NCI-H69 (cell line): ENCODE measurements around the gene LDLRAD4.

Source experiments
- DNase-seq: peaks from one replicate; lab custom pipeline; 2025; lab: John Stamatoyannopoulos, UW

LDLRAD4 gene

DNA sequence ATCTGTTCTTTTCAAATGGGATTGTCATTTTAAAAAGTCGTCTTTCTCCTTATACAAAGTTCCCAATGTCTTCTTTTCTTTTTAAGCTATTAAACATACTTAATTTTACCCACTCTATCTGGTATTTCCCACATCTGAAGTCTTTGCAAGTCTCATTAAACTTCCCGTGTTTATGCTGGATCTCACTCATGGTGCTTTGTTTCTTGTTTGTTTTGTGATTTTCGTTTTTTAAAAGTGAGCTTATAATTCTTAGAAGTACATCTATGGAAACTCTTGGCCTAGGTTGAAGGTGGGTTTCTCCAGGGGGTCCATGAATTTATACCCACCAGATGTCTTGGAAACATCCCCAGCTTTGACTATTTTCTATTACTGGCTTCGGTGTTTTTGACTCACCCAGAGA lies 299.8 kb downstream of the LDLRAD4 start:
- no peak for DNase-seq

DNA sequence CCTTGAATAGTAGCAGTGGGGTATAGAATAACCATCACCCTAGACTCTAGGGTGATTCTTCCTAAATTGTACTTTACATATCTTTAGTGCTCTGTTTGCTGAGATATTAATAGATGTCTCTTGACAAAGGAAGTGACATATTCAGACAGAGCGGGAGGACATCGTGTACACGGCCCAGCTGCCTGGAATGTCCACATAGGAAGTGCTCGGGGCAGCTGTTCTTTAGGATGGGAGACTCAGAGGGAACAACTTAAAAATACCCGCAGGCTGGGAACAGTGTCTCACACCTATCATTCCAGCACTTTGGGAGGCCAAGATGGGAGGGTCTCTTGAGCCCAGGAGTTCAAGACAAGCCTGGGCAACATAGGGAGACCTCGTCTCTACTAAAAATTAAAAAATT lies 301.7 kb downstream of the LDLRAD4 start:
- no peak for DNase-seq

DNA sequence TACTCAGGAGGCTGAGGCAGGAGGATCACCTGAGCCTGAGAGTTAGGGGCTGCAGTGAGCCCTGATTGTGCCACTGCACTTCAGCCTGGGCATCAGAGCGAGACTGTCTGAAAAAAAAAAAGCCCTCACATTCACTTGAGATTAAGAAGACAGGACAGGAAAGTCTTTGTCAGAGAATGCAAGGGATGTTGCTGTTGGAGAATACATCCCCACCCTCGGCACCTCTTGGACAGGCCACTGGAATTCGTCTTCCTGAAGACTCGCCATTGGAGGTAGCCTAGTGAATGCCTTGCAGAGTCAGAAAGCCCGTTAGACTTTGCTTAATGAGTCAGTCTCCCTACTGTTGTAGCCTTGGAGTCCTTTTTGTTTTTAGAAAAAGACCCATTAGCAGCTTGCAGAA lies 302.2 kb downstream of the LDLRAD4 start:
- no peak for DNase-seq

DNA sequence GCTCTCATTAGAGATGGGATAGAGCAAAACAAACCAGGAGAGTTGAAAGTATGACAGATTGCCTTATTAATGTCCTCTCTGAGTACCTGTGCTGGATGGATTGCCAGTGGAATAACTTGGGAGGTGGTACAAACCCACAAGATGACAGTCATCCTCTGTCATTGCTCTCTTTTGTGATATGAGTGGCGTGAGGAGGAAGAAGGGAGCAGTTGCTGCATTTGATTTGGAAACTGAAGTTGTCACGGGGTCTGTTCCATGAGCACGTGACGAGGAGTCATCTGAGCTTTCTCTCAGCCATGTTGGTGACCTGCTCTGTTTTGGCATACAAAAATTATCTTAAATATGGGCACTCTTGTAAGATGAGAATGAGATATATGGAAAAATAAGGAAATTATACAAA lies 302.9 kb downstream of the LDLRAD4 start:
- no peak for DNase-seq

- no peak for DNase-seq
These were observed 303.7 kb downstream of the LDLRAD4 start for GRCh38 chr18:13522256-13522655.

DNA sequence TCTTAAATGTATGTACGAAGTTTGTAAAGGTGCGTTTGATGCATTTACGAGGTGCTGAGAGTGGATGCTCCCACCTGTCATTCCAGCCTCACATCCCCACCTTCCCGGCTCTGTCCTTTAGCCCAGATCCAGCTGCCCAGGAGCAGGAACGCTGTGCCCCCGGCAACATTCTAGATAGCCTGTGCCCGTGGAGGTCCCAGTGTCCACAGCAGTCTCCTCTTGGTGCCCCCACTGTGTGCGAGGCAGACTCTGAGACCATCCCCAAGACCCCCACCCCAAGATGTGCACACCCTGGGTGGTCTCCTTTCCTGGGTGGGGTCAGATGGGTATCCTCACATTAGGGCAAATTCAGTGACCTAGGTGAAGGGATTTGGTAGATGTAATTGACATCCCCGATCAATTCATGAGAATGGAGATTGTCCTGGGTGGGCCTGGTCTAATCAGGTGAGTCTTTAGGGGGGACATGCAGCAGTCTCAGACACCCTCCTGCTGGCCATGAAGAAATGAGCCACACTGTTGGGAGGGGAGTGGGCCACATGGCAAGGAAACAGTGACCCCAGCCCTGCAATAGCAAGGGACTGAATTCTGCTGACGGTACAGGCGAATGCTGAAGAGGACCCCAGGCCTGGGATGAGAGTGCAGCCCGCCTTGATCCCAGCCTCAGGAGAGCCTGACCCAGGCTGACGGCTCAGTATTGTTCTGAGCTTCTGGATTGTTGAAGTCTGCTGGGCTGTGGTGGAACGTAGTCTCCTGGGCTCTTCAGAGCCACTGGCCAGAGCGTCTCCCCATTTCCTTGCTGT lies 304.5 kb downstream of the LDLRAD4 start:
- no peak for DNase-seq

DNA sequence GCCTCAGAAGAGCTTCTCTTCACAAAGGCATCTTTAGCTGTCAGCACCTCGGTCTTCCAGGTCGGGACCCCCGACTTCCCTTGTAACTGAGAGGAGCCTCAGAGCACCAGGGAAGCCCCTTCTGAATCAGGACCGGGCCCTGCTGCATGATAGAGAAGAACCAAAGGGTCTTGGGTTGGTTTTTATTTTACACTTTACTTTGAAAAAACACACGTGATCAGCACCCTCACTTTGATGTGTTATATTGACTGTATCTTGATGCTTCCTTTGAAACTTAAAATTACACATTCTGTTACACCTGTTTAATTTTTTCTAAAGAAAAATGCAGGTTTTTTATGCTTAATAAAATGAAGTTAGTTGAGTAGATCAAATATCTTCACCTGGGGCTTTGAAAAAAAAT lies 305.5 kb downstream of the LDLRAD4 start:
- DNase-seq, result no peak

- no peak for DNase-seq
These were observed 306.3 kb downstream of the LDLRAD4 start for GRCh38 chr18:13524811-13525210.

DNA sequence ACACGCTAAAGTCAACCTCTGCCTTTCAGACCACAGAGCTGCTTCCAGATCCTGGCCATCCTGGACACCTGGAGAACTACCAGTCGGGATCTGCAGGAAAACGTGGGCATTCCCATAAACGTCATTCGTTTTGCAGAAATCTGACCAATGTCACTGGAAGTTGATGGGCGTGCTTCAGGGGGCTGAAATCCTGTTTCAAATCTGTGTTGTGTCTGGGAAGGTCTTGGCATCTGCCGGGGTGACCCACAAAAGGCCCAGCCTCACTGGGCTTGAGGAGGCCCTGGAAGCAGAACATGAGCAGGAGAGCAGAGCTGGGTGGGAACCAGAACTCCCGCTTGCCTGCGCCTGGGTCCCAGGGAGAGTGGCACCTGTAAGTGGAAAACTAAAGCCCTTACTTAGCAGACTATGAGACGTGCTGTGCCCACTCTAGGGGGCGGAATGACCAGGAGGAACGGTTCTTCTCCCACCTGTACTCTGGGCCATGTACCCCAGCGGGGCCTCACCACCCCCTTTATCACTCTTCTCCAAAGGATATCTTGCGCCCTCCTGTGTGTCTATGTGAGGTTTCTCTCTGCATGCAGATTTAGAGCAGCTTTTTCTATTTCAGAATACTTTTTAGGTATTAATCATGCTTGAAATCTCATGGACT lies 306.9 kb downstream of the LDLRAD4 start:
- peak; percentile 27 for DNase-seq

DNA sequence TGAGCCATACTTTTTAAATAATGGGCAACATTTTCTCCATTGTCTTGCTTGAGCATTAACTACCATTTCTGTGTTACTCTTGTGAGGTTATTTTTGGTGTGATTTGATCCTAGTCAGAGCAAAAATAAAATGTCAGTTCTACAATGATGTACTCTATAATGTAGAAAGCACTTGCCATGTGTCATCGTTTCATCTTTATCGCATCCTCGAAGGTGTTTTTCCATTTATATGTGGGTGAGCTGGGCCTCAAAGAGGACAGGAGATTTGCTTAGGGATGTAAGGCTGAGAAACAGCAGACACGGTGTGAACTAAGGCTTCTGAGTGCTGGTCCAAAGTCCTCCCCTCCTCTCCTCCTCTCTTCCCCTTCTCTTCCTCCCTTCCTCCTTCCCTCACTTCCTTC lies 308.0 kb downstream of the LDLRAD4 start:
- DNase-seq, result no peak

GRCh38 chr18:13527256-13527655 lies 308.7 kb downstream of the LDLRAD4 start:
- no peak for DNase-seq

GRCh38 chr18:13527730-13528129 lies 309.2 kb downstream of the LDLRAD4 start:
- no peak for DNase-seq

DNA sequence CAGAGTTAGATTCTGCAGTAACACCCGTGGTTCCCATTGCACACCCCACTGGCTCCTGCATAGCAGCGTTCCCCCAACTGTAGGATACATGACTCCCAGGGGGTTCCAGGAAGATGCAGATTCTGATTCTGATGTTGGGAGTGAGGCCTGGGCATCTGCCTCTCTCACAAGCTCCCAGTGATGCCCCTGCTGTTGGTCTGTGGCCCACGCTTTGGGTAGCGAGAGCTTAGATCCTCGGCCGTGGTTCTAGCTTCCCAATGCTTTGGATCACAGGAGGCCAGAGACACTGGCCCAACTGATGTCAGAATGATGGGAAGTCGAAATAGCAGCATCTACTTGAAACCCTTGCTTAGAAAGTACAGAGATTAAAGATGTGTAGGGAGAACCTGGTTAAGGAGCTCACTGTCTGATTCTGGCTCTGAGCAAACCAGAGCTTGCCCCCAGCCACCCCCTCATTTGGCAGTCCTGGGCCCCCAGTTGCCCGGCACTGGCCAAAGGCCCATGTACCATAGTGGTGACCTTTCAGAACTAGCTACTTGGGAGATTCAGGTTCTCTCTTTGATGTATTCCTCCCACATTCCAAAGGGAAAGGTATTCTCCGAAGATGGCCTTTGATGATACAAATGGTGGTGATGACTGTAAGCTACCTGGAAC lies 310.3 kb downstream of the LDLRAD4 start:
- no peak for DNase-seq

DNA sequence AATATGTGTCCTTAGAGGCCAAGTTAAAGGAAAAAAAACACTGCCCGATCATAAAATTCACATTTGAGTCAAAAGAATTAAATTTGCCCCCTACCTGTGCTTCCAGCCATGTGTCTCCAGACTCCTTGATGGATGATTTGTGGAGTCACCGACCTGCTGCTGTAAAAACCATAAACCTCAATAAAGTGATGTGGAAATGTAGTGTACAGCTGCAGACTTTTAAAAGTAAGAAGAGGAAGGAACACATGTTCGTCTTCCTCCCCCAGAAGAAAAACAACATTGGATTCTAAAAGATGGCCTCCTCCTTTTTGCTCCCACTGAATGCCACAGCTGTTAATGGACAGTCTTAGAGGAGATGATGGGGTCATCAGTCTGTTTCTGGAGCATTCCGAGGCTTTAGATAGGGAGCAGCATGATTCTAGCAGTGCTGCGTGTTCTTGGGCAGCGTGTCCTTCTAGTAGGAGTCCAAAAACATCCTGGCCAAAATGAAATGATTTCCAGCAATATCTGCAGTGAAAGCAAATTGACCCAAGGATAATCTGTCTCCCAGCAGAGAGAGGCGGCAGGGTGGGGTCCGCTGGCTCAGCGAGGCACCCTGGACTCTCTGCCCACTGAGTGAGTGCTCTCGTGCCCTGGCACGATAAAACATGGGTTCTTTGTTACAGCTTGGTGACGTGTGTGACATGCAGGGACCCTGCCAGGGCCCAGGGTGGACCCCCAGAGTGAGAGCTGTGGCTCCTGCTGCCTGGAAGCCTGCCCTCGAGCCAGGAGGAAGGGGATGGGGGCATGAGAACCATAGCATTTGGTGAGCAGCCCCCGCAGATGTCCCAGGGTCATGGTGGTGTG lies 311.7 kb downstream of the LDLRAD4 start:
- no peak for DNase-seq

DNA sequence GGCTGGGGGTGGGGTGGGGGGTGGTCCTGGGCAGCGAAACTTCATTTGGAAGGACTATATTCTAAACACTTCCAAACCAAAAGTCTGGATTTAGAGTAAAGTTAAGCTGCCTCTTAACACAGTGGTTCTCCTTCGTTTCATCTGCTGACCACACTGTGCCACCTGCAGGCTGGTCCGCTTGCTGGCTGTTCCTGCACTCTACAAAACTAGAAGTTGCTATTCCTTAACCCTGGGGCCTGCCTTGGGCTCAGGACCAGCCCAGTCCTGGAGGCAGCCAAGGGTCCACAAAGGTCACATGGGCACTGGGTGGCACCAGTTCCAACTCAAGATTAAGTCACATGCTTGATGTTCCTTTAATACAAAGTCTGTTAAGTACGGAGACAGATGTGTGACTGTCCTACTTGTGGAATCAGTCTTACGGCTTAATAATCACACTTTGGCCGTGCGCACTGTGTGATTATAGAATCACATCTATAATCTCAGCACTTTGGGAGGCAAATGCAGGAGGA lies 312.4 kb downstream of the LDLRAD4 start:
- peak; percentile 40 for DNase-seq

DNA sequence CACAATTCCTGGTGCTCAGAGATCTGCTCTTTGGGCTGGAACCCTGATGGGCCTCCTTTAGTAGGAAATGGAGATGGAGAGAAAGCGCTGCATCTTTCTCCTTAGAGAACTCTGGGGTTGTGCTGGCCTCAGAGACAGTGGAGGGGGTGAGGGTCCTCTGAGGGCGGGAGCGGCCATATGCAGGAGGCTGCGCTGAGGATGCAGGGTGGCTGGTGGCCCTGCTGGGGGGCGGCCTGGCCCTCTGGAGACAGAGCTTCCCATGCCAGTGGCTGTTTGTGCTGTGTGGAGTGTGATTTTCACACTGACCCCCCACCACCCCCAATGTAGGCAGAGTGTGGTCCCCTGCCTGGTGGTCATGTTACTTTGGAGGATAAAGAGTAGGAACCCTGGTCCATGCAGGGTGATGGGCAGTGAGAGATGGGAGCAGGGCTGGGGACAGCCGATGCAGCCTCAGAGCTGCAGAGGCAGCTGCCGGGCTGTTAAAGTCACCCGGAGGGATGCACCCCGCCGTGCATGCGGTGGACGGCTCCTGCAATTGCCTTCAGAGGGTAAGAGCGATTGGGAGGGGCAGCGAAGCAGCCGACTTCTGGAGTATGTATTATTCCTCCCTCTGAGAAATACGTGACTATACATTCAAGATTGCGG lies 313.2 kb downstream of the LDLRAD4 start:
- no peak for DNase-seq

DNA sequence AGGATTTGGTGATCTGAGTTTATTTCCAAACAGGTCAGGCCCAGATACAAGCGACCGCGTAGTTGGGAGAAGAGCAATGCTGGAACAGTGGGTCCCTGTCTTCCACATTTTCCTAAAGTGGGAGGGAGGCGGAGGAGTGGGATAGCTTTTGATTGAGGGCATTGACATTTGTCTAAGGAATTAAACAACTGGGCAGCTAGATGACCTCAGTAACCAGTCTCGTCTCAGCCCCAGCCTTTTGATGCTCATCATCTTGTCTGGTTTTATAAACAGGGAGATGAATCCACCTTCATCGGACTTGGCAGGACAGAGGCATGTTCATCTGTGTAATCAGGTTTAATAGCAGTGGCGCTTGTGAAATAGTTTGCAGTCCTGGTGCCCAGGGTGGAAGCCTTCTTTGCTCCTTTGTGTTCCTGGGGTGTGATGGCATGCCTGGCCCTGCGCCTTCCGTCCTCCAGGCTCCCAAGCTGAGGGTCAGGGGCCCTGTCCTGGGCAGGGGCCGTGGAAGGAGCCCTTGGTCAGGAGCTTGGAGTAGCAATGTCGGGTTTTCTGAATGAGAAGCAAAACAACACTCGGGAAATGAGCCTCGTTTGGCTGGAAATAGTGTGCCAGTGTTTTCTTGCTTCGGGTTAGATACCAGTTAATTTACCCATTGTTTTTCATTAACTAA lies 314.0 kb downstream of the LDLRAD4 start:
- no peak for DNase-seq

- DNase-seq, result no peak
These were observed 316.1 kb downstream of the LDLRAD4 start for GRCh38 chr18:13534631-13535030.

- no peak for DNase-seq
These were observed 318.0 kb downstream of the LDLRAD4 start for GRCh38 chr18:13536578-13536977.

DNA sequence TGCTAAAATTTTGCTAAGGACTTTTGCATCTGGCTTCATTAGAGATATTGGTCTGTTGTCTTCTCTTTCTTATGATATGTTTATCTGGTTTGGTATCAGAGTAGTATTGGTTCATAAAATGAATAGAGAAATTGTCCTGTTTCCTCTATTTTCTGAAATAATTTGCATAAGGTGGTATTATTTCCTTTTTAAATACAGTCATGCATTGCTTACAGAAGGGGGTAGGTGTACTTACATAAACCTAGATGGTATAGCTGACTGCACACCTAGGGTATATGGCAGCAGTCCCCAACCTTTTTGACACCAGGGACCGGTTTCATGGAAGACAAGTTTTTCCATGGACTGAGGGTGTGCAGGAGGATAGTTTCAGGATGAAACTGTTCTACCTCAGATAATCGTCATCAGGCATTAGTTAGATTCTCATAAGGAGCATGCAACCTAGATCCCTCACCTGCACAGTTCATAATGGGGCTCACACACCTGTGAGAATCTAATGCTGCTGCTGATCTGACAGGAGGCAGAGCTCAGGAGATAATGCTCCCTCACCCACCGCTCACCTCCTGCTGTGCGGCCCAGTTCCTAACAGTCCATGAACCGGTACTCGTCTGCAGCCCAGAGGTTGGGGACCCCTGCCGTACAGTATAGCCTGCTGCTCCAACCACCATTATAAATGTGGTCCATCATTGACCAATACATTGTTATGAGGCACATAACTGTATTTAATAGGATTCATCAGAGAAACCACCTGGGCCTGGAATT lies 318.6 kb downstream of the LDLRAD4 start:
- DNase-seq, result no peak
